Esophagus muscularis mucosa (tissue), 4 donors: ENCODE data around the gene SPAG7. TPM values are rescaled to one million over a fixed set of nuclear protein-coding genes. Genes with fewer than 3 reads are reported as not detected.
A peak's percentile ranks its signal among the peaks of the same experiment; 100 is the strongest.

Experiments used
- DNase-seq: peaks from one replicate; pipeline ENCODE4 v3.0.0-alpha.2; 2017; ENCODE audit errors: extremely low spot score
- H3K27ac ChIP-seq, 4 donors: fragments of 200-600 bp; sonication (generic); replicated peaks in 1 of 4; 1 replicate in 3 of 4; 2 replicates in 1 of 4; pipeline ENCODE4 v1.5.1; 2016 to 2019; ENCODE audit warnings: mild to moderate bottlenecking in 1 of 4
- H3K27me3 ChIP-seq, 4 donors: fragments of 200-600 bp; sonication (generic); one replicate each; pipeline versions ENCODE4 v1.5.1 to v1.6.0; 2016 to 2019
- H3K36me3 ChIP-seq, 4 donors: fragments of 200-600 bp; sonication (generic); one replicate each; pipeline ENCODE4 v1.5.1; 2016 to 2019
- H3K4me1 ChIP-seq, 4 donors: fragments of 200-600 bp; sonication (generic); one replicate each; pipeline ENCODE4 v1.5.1; 2016 to 2019
- H3K4me3 ChIP-seq, 4 donors: fragments of 200-600 bp; sonication (generic); 1 replicate in 2 of 4; 2 replicates in 2 of 4; pipeline ENCODE4 v1.5.1; 2016 to 2019; ENCODE audit warnings: mild to moderate bottlenecking in 4 of 4, moderate library complexity in 1 of 4
- H3K9me3 ChIP-seq, 4 donors: fragments of 200-600 bp; sonication (generic); 1 replicate in 3 of 4; 2 replicates in 1 of 4; pipeline ENCODE4 v1.5.1; 2016 to 2019
- CTCF ChIP-seq, 3 experiments: fragments of 200-600 bp in 2 of 3; fragments of 450-650 bp in 1 of 3; sonication (generic) in 2 of 3; IDR thresholded peaks; one replicate each; pipeline ENCODE4 v1.5.1; 2017 to 2019; ENCODE audit warnings: antibody characterized with exemption in 3 of 3, mild to moderate bottlenecking in 2 of 3, moderate library complexity in 1 of 3
- EP300 ChIP-seq: sonication (generic); formaldehyde crosslinking; IDR thresholded peaks from one replicate; pipeline ENCODE4 v1.6.1; 2017; ENCODE audit warnings: antibody characterized with exemption
- POLR2A ChIP-seq: fragments of 450-650 bp; IDR thresholded peaks from one replicate; pipeline ENCODE4 v1.6.1; 2017; ENCODE audit warnings: antibody characterized with exemption, moderate library complexity, mild to moderate bottlenecking, low read depth
- POLR2AphosphoS5 ChIP-seq, 2 donors: sonication (generic); formaldehyde crosslinking; IDR thresholded peaks; one replicate each; pipeline ENCODE4 v1.6.1; 2017; ENCODE audit warnings: antibody characterized with exemption in 2 of 2
- WGBS: methylation state at CpG from one replicate; pipeline ENCODE4 v1.1.5; 2018; 5-methylcytosine and 5-hydroxymethylcytosine counted together
- intact Hi-C: fragments of 100-400 bp; cut with DNase I; formaldehyde crosslinking; loops from one replicate; pipeline ENCODE4 v1.15.1; 2023
- total RNA-seq, 4 donors: library from RNA; depleted of rRNA; stranded (reverse); fragments of >200 nt; gene quantifications; one replicate each; pipeline versions ENCODE4 v1.1.0 to v1.2.1, GENCODE V29; 2016

The SPAG7 gene
- total RNA-seq, 4 donors from 2014 or later, result 45.5 to 74.7 (median 63.6) TPM

GRCh38 chr17:4998027-4998731 lies 30.6 kb upstream of the SPAG7 start:
- Histone ChIP-seq H3K36me3 (peaks cover 22 to 26% (median 24%) of the 10 kb centered on the region in 4 donors), H3K4me3 (peak overlapping the region; percentile 90 to 99 (median 96)), H3K27me3 (no peaks in the 10 kb centered on the region), H3K27ac (peak overlapping the region; percentile 90 to 99 (median 96)), H3K4me1 (peaks cover 32 to 40% (median 35%) of the 10 kb centered on the region in 4 donors), H3K9me3 (no peaks in the 10 kb centered on the region)
- intact Hi-C loops, result no loop called here
- 2% methylated on average over 8 of the region's 55 CpGs for WGBS
- no peak for DNase-seq
- TF ChIP-seq EP300, result no peak
- TF ChIP-seq CTCF (IDR thresholded peaks at IDR 0.05), result no peak
- TF ChIP-seq POLR2AphosphoS5 (IDR thresholded peaks at IDR 0.05), result no peak
- TF ChIP-seq POLR2A, result peak; percentile 24

GRCh38 chr17:4997302-4998026 lies 29.8 kb upstream of the SPAG7 start, which contains the start of the genes INCA1 and KIF1C:
TSS of gene INCA1 (minus strand) at chr17:4997522. CDS start at chr17:4994437, 3,085 bp downstream.
TSS of gene KIF1C (plus strand) at chr17:4997950. CDS start at chr17:5000247, 2,297 bp downstream.
- WGBS, result 0% methylated on average over 17 of the region's 93 CpGs
- intact Hi-C loops, result no loop called here
- DNase-seq, result peak; percentile 98

GRCh38 chr17:4994081-4994595 lies 26.5 kb upstream of the SPAG7 start:
- H3K27ac ChIP-seq, result no peak overlapping the region
- TF ChIP-seq EP300 (no peak), POLR2A (no peak), CTCF (IDR thresholded peaks at IDR 0.05) (no peak), POLR2AphosphoS5 (IDR thresholded peaks at IDR 0.05) (no peak)
- no peaks in the 10 kb centered on the region for H3K9me3 ChIP-seq
- no peak for DNase-seq
- intact Hi-C loops, result no loop called here
- H3K4me3 ChIP-seq, result no peak overlapping the region
- H3K27me3 ChIP-seq, result no peaks in the 10 kb centered on the region
- 89% methylated on average over 6 of the region's 6 CpGs for WGBS
- no peaks in the 10 kb centered on the region for H3K36me3 ChIP-seq
- peaks cover 12 to 22% (median 18%) of the 10 kb centered on the region in 4 donors for H3K4me1 ChIP-seq

More at GRCh38 chr17:4997302-4998026, 29.8 kb upstream of the SPAG7 start, which contains the start of the genes INCA1 and KIF1C:
- TF ChIP-seq POLR2A, result peak; percentile 57
- TF ChIP-seq CTCF (IDR thresholded peaks at IDR 0.05), result peak in 1 of 3 experiments; percentile 35
- TF ChIP-seq EP300, result no peak
- peak; percentile 85 to 90 for TF ChIP-seq POLR2AphosphoS5 (IDR thresholded peaks at IDR 0.05)
- Histone ChIP-seq H3K4me1 (peaks cover 32 to 40% (median 35%) of the 10 kb centered on the region in 4 donors), H3K27ac (peak within 1 kb of the TSS; percentile 90 to 99 (median 96)), H3K36me3 (peaks cover 15 to 19% (median 17%) of the 10 kb centered on the region in 4 donors), H3K4me3 (peak within 1 kb of the TSS; percentile 90 to 99 (median 96)), H3K27me3 (no peaks in the 10 kb centered on the region), H3K9me3 (no peaks in the 10 kb centered on the region)

- H3K27me3 ChIP-seq, result no peaks in the 10 kb centered on the region
- intact Hi-C loops, result loop anchor here (5.0 kb wide), 2 partner anchors 51 to 81 kb away; no protein-coding TSS in a partner anchor
- WGBS, result 1% methylated on average over 28 of the region's 30 CpGs
- peaks cover 0 to 31% (median 22%) of the 10 kb centered on the region in 4 donors for H3K36me3 ChIP-seq
- no peaks in the 10 kb centered on the region for H3K9me3 ChIP-seq
- TF ChIP-seq POLR2AphosphoS5 (IDR thresholded peaks at IDR 0.05) (no peak), POLR2A (no peak)
- no peak for DNase-seq
- peaks cover 22 to 34% (median 32%) of the 10 kb centered on the region in 4 donors for H3K4me1 ChIP-seq
- peak overlapping the region; percentile 80 to 96 (median 84) for H3K4me3 ChIP-seq
- H3K27ac ChIP-seq, result peak overlapping the region; percentile 90 to 98 (median 92)
Measured at GRCh38 chr17:4987767-4988567, 20.4 kb upstream of the SPAG7 start.
